ENCODE data around the gene TMEM238.

- TF ChIP-seq CTCF (IDR thresholded peaks at IDR 0.05 in 8 of 11, conservative IDR thresholded peaks at IDR 0.05 in 3 of 11) (no peak), POLR2A (IDR thresholded peaks at IDR 0.05) (no peak), POLR2AphosphoS5 (IDR thresholded peaks at IDR 0.05) (no peak)
These were observed 49.2 kb upstream of the TMEM238 start for GRCh38 chr19:55433292-55433691.

Measured in spleen (tissue), 7 donors.